Muscle of leg (tissue), 11 donors: Measurements from ENCODE around the gene FTMT. TPM values are rescaled to one million over a fixed set of nuclear protein-coding genes. Genes with fewer than 3 reads are reported as not detected.

ENCODE experiments used
- DNase-seq: peaks from one replicate; pipeline ENCODE4 v3.0.0; 2013
- H3K27ac ChIP-seq: one replicate; pipeline ENCODE4 v1.5.1; 2013; ENCODE audit warnings: mild to moderate bottlenecking, low read length, control low read depth
- H3K27me3 ChIP-seq: one replicate; pipeline ENCODE4 v1.6.1; 2013; ENCODE audit warnings: low read length; ENCODE audit not compliant: control insufficient read depth, insufficient read depth
- H3K36me3 ChIP-seq: one replicate; pipeline ENCODE4 v1.6.1; 2013; ENCODE audit warnings: low read length; ENCODE audit not compliant: control insufficient read depth, insufficient read depth
- H3K4me1 ChIP-seq: one replicate; pipeline ENCODE4 v1.6.1; 2013; ENCODE audit warnings: low read length; ENCODE audit not compliant: control insufficient read depth, insufficient read depth
- H3K4me3 ChIP-seq: one replicate; pipeline ENCODE4 v1.5.1; 2013; ENCODE audit warnings: low read length, control low read depth
- H3K9me3 ChIP-seq: replicated peaks from 2 replicates; pipeline ENCODE4 v1.6.1; 2013; ENCODE audit warnings: low read depth, low read length; ENCODE audit not compliant: control insufficient read depth
- WGBS: methylation state at CpG from one replicate; pipeline ENCODE4 v1.1.5; 2013; ENCODE audit warnings: missing lambda C conversion rate; ENCODE audit not compliant: insufficient coverage; 5-methylcytosine and 5-hydroxymethylcytosine counted together
- polyA plus RNA-seq, 8 donors: library from polyadenylated mRNA; unstranded; fragments of 120-200 nt; gene quantifications; one replicate each; pipeline versions ENCODE4 v1.2.1 to v1.2.3, GENCODE V29; 2013; ENCODE audit warnings: inconsistent platforms in 1 of 8, low replicate concordance in 1 of 8; ENCODE audit not compliant: insufficient read length in 8 of 8, insufficient read depth in 1 of 8
- total RNA-seq: library from RNA; stranded (reverse); fragments of 120-200 nt; gene quantifications from one replicate; pipeline ENCODE4 v1.2.4, GENCODE V29; 2013

Gene FTMT
- total and polyA plus RNA-seq, 9 donors = not detected

DNA sequence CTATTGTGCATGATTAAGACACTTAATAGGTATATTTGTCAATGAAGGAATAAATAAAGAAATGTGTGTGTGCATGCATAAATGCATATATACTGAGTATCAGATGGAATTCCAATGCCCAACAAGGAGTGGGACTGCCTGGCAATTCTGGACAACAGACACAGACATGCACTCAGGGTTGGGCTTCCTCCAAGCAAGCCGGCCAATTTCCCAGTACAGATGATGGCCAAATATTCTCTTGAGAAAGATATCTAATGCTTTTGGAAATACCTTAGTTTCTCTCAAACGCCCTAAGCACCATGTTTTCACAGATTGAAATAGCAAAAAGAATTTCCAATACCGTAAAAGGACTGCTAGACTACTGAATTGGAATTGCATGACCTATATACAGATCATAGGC is 11.1 kb downstream of the FTMT start:
- no peak overlapping the region for H3K4me3 ChIP-seq
- WGBS = 0% methylated on average over 1 of the region's 3 CpGs
- H3K27me3 ChIP-seq = no peaks in the 10 kb centered on the region
- H3K4me1 ChIP-seq = no peaks in the 10 kb centered on the region
- no peaks in the 10 kb centered on the region for H3K36me3 ChIP-seq
- no peak overlapping the region for H3K27ac ChIP-seq
- no peaks in the 10 kb centered on the region for H3K9me3 ChIP-seq
- DNase-seq = peak; percentile 77

DNA sequence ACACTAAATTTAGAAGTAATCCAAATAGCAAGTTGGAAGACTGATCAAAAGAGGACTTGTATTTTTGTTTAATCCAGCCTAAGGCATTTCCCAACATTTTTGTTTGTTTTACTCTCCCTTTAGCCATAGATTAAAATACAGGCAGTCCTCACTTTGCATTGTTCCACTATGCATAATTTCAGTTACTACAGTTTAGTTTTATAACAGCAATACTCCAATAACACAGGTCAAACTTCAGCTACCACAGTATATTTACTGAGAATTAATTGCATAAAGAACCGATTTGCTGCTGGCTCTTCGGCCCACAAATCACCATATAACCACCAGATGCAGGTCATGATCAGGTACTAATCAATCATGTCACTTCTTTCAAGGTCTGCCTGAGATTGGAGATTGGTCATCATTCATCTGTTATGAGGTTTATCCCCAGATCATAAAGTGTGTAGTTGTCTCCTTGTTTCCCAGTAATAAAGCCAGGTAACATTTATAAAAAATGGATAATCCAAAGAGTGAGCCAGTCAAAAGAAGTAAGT is 12.1 kb downstream of the FTMT start:
- no peak overlapping the region for H3K4me3 ChIP-seq
- DNase-seq = no peak
- no CpG with 5 or more reads among the region's 2 CpGs for WGBS
- no peaks in the 10 kb centered on the region for H3K36me3 ChIP-seq
- no peak overlapping the region for H3K27ac ChIP-seq
- no peaks in the 10 kb centered on the region for H3K27me3 ChIP-seq
- no peaks in the 10 kb centered on the region for H3K9me3 ChIP-seq
- H3K4me1 ChIP-seq = no peaks in the 10 kb centered on the region

DNA sequence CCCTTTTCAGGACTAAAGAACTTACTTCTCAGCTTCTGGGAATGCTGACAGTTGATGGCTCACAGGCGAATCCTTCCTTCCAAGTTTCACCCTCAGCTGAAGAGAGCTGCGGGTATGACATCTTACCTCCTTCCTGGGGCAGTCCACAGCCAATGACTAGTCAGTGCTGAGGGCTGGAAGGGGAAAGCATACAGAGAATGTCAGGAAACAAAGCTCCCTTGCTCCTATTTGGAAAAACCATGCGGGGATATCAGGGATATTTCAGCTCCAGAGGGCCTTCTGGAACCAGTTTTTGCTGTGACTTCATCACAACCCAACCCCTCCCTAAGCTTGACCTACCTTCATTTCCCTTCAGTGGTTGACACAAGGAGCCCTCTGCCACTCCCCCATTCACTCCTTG is 15.7 kb downstream of the FTMT start:
- no peaks in the 10 kb centered on the region for H3K27me3 ChIP-seq
- H3K27ac ChIP-seq = no peak overlapping the region
- no peak overlapping the region for H3K4me3 ChIP-seq
- H3K9me3 ChIP-seq = no peaks in the 10 kb centered on the region
- H3K36me3 ChIP-seq = no peaks in the 10 kb centered on the region
- DNase-seq = no peak
- 75% methylated on average over 1 of the region's 3 CpGs for WGBS
- H3K4me1 ChIP-seq = no peaks in the 10 kb centered on the region

DNA sequence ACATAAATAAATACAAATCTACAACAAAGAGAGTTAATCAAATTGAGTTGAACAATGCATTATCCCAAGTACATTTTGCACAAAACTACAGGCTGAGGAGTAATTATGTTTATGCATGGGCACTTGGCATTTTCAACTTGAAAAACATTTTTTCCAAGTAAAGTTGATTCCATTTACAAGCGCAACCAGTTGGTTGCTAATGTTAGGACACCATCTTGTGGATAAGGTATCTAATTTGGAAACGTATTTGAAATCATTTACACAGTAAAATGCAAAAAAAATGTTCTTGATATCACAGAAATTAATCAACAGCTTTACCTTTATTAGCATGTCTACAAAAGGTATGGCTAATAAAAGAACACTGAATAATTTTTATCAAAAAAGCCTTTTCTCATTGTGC is 18.8 kb downstream of the FTMT start:
- Histone ChIP-seq H3K27me3 (no peaks in the 10 kb centered on the region), H3K36me3 (no peaks in the 10 kb centered on the region), H3K4me3 (no peak overlapping the region), H3K9me3 (no peaks in the 10 kb centered on the region), H3K4me1 (no peaks in the 10 kb centered on the region), H3K27ac (no peak overlapping the region)
- WGBS = no CpG with 5 or more reads among the region's 2 CpGs
- DNase-seq = peak; percentile 39

DNA sequence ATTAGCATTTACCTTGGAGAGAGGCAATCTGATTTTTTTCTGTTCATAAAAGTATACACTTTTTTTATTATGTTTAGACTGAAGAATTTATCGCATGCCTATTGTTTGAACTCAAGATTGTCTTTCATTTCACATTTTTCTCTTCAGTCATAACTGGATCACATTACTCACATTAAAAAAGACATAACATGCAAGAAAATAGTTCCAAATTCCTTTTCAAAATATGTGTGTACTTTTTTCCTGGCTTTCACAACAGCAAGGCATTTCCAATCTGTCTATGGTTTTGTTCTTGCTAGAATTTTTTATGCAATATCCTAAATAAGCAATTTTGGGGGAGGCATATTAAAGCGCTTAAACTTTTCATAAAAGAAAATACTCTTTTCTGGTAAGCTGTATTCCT is 21.2 kb downstream of the FTMT start:
- Histone ChIP-seq H3K27ac (no peak overlapping the region), H3K36me3 (no peaks in the 10 kb centered on the region), H3K27me3 (no peaks in the 10 kb centered on the region), H3K4me3 (no peak overlapping the region), H3K9me3 (no peaks in the 10 kb centered on the region), H3K4me1 (no peaks in the 10 kb centered on the region)
- peak; percentile 72 for DNase-seq
- no CpG with 5 or more reads among the region's 2 CpGs for WGBS

DNA sequence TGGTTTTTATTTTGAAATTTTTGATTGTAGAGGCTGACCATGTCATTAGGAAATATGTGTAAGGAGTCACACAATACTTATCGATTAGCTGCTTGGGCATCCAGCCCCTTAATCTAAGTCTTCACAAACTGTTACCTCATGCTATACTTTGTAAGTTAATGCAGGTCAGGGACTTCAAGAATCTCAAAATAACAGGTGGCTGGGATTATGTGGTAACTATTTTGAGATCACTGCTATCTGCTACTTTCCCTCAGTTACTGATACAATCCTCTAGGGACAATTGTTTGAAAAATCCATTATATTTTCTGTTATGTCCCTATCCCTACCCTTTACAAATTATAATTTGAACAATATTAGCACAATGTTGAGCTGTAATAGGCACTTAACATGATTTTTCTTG is 21.7 kb downstream of the FTMT start:
- WGBS = no CpG with 5 or more reads among the region's 1 CpG
- peak; percentile 22 for DNase-seq
- H3K27ac ChIP-seq = no peak overlapping the region
- no peaks in the 10 kb centered on the region for H3K4me1 ChIP-seq
- H3K27me3 ChIP-seq = no peaks in the 10 kb centered on the region
- H3K36me3 ChIP-seq = no peaks in the 10 kb centered on the region
- no peak overlapping the region for H3K4me3 ChIP-seq
- no peaks in the 10 kb centered on the region for H3K9me3 ChIP-seq

DNA sequence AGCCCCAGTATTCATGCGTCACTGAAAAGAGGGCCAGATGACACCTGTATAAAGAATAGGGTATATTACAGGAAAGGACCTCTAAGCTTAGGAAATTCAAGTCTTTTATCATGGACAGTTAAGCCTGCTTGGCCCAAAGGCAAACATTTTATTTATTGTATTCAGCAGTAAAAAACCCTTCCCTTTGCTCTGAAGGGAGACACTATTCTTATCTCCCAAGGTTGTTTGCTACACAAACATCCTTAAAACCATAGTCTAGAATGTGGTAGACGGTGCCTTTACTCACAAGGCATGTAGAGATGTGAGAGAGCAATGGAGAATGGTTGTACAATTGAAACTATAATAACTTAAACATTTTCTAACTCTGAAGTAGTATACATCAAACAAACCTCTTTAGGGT is 33.9 kb downstream of the FTMT start:
- Histone ChIP-seq H3K36me3 (no peaks in the 10 kb centered on the region), H3K4me1 (no peaks in the 10 kb centered on the region), H3K27ac (no peak overlapping the region), H3K27me3 (no peaks in the 10 kb centered on the region), H3K9me3 (no peaks in the 10 kb centered on the region), H3K4me3 (no peak overlapping the region)
- WGBS = no CpG with 5 or more reads among the region's 2 CpGs
- DNase-seq = no peak

DNA sequence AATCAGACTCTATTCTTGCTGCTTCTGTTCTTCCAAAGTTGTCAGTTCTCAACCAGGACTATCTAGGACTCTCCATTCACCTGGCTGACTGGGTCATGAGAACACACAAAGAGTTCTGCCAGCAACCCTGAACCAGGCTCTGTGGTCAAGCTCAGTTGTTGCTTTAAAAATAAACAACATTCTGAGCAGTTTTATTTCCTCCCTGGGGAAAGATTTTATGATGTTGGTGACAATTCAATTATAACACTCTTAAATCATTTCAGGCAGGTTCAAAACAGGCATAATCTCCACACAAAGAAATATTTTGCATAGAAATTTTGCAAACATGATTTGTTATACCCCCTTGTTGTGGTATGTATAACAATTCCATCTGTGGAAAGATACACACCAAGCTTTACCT is 36.0 kb downstream of the FTMT start:
- H3K4me3 ChIP-seq = no peak overlapping the region
- H3K27ac ChIP-seq = no peak overlapping the region
- no peak for DNase-seq
- no peaks in the 10 kb centered on the region for H3K4me1 ChIP-seq
- no peaks in the 10 kb centered on the region for H3K36me3 ChIP-seq
- no peaks in the 10 kb centered on the region for H3K9me3 ChIP-seq
- H3K27me3 ChIP-seq = no peaks in the 10 kb centered on the region

DNA sequence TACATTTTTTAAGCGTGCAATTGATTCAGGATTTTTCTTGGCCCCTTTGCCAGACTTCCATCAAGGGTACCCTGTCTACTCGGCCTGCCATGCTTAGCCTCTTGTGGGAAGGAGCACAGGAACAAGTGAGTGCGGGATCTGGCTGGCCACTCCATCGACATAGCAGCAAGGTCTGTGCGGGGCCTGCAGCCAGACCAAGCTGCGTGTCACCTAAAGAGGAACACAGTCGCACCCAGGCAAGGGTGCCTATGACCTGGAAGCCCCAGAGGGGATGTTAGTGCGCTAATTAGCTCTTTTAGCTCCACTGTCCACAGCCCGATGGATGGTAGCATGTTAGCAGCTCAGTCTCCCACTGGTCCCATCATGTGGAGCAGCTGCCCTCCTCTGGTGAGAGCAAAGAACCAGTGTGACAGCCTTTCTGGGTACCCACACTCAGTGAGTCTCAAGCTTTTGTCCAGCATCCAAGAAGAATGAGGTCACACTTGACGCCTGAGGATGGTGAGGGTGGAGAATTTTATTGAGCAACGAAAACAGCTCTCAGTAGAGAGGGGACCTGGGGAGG is 38.7 kb downstream of the FTMT start:
- Histone ChIP-seq H3K36me3 (no peaks in the 10 kb centered on the region), H3K27me3 (no peaks in the 10 kb centered on the region), H3K9me3 (peaks cover 2% of the 10 kb centered on the region), H3K4me3 (no peak overlapping the region), H3K27ac (no peak overlapping the region), H3K4me1 (no peaks in the 10 kb centered on the region)
- WGBS = 92% methylated on average over 9 of the region's 11 CpGs
- no peak for DNase-seq

DNA sequence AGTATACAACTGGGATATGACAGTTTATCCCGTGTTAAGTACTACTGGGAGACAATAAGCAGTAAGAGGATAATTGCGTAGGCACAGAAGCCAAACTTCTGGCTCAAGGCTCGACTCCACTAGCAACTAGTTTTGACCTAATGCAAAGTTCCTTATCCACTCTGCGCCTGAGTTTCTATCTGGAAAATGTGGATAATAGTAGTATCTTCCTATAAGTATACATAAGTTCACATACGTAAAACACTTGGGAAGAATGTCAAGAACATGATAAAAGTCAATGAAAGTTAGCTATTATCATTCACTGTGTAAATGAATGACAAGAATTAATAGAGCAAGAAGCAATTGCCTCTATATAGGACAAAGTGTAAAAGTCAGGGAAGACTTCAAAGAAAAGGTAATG is 45.7 kb downstream of the FTMT start:
- DNase-seq = no peak
- no peaks in the 10 kb centered on the region for H3K4me1 ChIP-seq
- no peaks in the 10 kb centered on the region for H3K27me3 ChIP-seq
- H3K4me3 ChIP-seq = no peak overlapping the region
- peaks cover 2% of the 10 kb centered on the region for H3K9me3 ChIP-seq
- WGBS = 78% methylated on average over 1 of the region's 5 CpGs
- H3K27ac ChIP-seq = no peak overlapping the region
- H3K36me3 ChIP-seq = no peaks in the 10 kb centered on the region

DNA sequence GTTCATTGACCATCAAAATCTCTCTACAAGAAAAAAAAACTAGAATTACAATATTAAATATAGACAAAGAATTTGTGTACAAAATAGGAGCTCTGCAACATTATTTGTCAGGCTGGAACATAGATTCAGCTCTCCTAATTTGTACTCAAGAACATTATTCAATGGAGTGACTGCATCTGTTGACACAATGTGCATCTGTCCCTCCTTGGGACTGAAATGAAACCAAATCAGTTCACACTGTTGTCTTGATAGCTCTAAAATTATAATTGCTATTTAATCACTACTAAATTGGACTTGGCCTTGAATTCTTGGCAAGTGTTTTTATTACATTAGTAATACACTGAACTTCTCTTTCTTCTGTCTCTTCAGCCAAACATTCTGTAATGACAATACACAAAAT is 47.7 kb downstream of the FTMT start:
- no peaks in the 10 kb centered on the region for H3K27me3 ChIP-seq
- no peak overlapping the region for H3K27ac ChIP-seq
- no peak overlapping the region for H3K4me3 ChIP-seq
- no peak for DNase-seq
- no peaks in the 10 kb centered on the region for H3K36me3 ChIP-seq
- H3K9me3 ChIP-seq = no peaks in the 10 kb centered on the region
- no peaks in the 10 kb centered on the region for H3K4me1 ChIP-seq
